C4-2B (cell line): Measurements from ENCODE around the gene SORL1.

Source experiments
- ZFX ChIP-seq: fragments of 450-650 bp; IDR thresholded peaks from 2 replicates; pipeline ENCODE4 v1.6.1; 2017
- TF ChIP-seq, protein P1 (sequence below): fragments of 450-650 bp; conservative IDR thresholded peaks from 2 replicates; pipeline ENCODE4 v1.5.1; 2017; ENCODE audit warnings: mild to moderate bottlenecking

DNA sequence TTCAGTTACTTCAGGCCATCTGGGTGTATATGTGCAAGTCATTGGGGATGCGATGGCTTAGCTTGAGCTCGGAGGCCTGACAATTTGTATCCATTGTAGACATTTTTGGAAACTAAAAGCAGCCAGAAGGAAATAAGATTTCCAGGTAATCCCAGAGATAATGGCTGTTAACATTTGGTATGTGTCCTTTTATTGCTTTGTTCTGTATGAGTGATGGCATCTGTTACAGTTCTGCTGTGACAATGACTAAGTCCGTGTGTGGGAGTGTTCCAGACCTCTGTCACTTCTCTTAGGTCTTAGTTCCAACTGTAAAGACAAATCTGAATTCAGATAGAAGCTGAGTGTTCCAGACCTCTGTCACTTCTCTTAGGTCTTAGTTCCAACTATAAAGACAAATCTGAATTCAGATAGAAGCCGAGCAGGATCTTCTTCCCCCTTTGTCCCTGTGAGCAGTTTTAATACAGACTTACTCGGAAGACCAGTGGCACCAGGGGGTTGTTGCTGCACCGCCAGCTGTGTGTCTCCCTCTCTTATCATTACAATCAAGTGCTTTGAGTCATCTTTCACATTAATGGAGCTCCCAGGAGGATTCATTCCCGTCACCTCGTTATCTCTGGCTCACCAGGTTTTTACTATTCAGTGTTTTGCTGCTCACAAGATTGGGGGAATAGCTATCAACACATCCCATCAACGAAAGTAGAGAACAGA, 191.5 kb downstream of the SORL1 start:
- TF ChIP-seq, protein P1, sequence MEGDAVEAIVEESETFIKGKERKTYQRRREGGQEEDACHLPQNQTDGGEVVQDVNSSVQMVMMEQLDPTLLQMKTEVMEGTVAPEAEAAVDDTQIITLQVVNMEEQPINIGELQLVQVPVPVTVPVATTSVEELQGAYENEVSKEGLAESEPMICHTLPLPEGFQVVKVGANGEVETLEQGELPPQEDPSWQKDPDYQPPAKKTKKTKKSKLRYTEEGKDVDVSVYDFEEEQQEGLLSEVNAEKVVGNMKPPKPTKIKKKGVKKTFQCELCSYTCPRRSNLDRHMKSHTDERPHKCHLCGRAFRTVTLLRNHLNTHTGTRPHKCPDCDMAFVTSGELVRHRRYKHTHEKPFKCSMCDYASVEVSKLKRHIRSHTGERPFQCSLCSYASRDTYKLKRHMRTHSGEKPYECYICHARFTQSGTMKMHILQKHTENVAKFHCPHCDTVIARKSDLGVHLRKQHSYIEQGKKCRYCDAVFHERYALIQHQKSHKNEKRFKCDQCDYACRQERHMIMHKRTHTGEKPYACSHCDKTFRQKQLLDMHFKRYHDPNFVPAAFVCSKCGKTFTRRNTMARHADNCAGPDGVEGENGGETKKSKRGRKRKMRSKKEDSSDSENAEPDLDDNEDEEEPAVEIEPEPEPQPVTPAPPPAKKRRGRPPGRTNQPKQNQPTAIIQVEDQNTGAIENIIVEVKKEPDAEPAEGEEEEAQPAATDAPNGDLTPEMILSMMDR = no peak
- no peak for TF ChIP-seq ZFX
